Measurements from ENCODE around the gene CAAP1. TPM values are rescaled to one million over a fixed set of nuclear protein-coding genes. Genes with fewer than 3 reads are reported as not detected.

Gene CAAP1
- total RNA-seq, 2 experiments from 2014 or later = 16.1 to 18.1 TPM

DNA sequence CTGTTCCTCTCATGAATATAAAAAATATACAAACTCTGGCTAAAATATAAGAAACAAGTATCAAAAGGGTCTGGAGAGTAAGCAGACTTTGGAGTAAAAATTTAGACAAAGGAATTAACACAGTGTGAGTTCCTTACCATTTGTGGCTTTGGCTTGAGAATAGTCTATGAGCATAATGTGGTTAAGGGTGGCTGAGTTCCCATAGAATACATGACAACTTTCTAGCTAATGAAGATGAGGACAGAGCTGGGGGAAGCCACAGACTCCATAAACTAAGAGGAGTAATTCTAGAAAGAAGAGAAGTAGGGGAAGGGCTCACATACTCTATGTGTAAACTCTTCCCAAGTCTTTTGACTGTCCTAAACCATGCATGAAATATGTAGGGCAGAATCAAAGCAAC is 79.4 kb downstream of the CAAP1 start:
- intact Hi-C loops (cut with micrococcal nuclease) = no loop called here
- CTCF ChIA-PET = no interaction called here
- Mint-ChIP-seq H3K36me3 (ENCODE audit: low read depth) (no peaks in the 10 kb centered on the region), H3K27ac (no peak overlapping the region), H3K27me3 (ENCODE audit: low read depth) (no peaks in the 10 kb centered on the region), H3K4me1 (ENCODE audit: low read depth) (no peaks in the 10 kb centered on the region), H3K9me3 (no peaks in the 10 kb centered on the region), H3K4me3 (no peak overlapping the region)
- DNase-seq = no peak

DNA sequence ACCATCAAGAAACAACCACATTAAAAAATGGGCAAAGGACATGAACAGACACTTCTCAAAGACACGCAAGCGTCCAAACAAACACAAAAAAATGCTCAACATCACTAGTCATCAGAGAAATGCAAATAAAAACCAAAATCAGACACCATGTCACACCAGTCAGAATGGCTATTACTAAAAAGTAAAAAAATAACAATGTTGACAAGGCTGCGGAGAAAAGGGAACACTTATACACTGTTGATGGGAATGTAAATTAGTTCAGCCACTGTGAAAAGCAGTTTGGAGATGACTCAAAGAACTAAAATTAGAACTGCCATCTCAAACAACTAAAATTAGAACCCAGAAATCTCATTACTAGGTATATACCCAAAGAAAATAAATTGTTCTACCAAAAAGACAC is 80.4 kb downstream of the CAAP1 start:
- no peaks in the 10 kb centered on the region for H3K36me3 Mint-ChIP-seq (ENCODE audit: low read depth)

GRCh38 chr9:26811106-26811505 is 81.5 kb downstream of the CAAP1 start:
- no peaks in the 10 kb centered on the region for H3K36me3 Mint-ChIP-seq (ENCODE audit: low read depth)
- CTCF ChIA-PET = interaction anchor here (1.4 kb wide), 1 partner anchor 25 kb away, joined by 3 read pairs; no protein-coding TSS in a partner anchor
- intact Hi-C loops (cut with micrococcal nuclease) = no loop called here

More for the DNA sequence above, 80.4 kb downstream of the CAAP1 start:
- CTCF ChIA-PET = no interaction called here
- intact Hi-C loops (cut with micrococcal nuclease) = no loop called here
- DNase-seq = no peak
- Mint-ChIP-seq H3K4me1 (ENCODE audit: low read depth) (no peaks in the 10 kb centered on the region), H3K9me3 (no peaks in the 10 kb centered on the region), H3K4me3 (no peak overlapping the region), H3K27me3 (ENCODE audit: low read depth) (no peaks in the 10 kb centered on the region), H3K27ac (no peak overlapping the region)

DNA sequence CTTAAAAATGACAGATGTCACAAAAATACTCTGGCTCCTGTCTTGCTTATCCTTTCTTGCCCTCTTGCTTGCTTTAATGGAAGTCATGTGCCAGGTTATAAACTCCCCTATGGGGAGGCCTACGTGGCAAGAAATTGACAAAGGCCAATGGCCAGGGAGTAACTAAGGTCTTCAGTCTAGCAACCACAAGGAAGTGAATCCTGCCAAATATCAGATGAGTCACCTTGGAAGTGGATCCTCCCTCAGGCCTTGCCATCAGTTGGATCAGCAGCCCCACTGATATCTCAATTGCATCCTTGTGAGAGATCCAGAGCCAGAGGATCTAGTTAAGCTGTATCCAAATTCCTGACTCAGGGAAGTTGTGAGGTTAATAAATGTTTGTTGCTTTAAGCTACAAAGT is 82.8 kb downstream of the CAAP1 start:
- no peaks in the 10 kb centered on the region for H3K27me3 Mint-ChIP-seq (ENCODE audit: low read depth)
- no peak overlapping the region for H3K4me3 Mint-ChIP-seq
- CTCF ChIA-PET = no interaction called here
- no peak for DNase-seq
- H3K27ac Mint-ChIP-seq = no peak overlapping the region
- H3K36me3 Mint-ChIP-seq (ENCODE audit: low read depth) = no peaks in the 10 kb centered on the region
- H3K9me3 Mint-ChIP-seq = no peaks in the 10 kb centered on the region
- no peaks in the 10 kb centered on the region for H3K4me1 Mint-ChIP-seq (ENCODE audit: low read depth)
- intact Hi-C loops (cut with micrococcal nuclease) = no loop called here

More at GRCh38 chr9:26811106-26811505, 81.5 kb downstream of the CAAP1 start:
- H3K27me3 Mint-ChIP-seq (ENCODE audit: low read depth) = no peaks in the 10 kb centered on the region
- H3K4me1 Mint-ChIP-seq (ENCODE audit: low read depth) = no peaks in the 10 kb centered on the region
- DNase-seq = no peak
- no peaks in the 10 kb centered on the region for H3K9me3 Mint-ChIP-seq
- no peak overlapping the region for H3K4me3 Mint-ChIP-seq
- H3K27ac Mint-ChIP-seq = no peak overlapping the region

- Mint-ChIP-seq H3K4me1 (ENCODE audit: low read depth) (no peaks in the 10 kb centered on the region), H3K36me3 (ENCODE audit: low read depth) (no peaks in the 10 kb centered on the region), H3K27ac (no peak overlapping the region), H3K9me3 (no peaks in the 10 kb centered on the region), H3K27me3 (ENCODE audit: low read depth) (no peaks in the 10 kb centered on the region), H3K4me3 (no peak overlapping the region)
- no peak for DNase-seq
- intact Hi-C loops (cut with micrococcal nuclease) = no loop called here
- CTCF ChIA-PET = no interaction called here
These were observed 85.4 kb downstream of the CAAP1 start for GRCh38 chr9:26807161-26807560.

DNA sequence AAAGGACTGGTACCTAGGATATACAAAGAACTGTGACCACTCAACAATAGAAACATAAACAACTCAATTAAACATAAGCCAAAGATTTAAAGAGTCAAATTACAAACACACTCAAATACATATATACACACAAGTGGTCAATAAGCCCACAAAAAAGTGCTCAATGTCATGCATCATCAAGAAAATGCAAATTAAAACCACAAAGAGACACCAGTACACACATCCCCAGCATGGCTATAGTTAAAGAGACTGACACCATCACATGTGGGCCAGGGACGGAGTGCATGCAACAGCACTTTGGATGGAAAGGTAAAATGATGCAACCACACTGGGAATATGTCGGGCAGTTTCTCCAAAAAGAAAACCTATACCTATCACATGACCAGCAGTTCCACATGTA is 89.7 kb downstream of the CAAP1 start:
- no peak for DNase-seq
- Mint-ChIP-seq H3K9me3 (no peaks in the 10 kb centered on the region), H3K4me1 (ENCODE audit: low read depth) (no peaks in the 10 kb centered on the region), H3K27me3 (ENCODE audit: low read depth) (no peaks in the 10 kb centered on the region), H3K27ac (no peak overlapping the region), H3K36me3 (ENCODE audit: low read depth) (no peaks in the 10 kb centered on the region), H3K4me3 (no peak overlapping the region)
- CTCF ChIA-PET = no interaction called here
- intact Hi-C loops (cut with micrococcal nuclease) = no loop called here

GRCh38 chr9:26801772-26802171 is 90.8 kb downstream of the CAAP1 start:
- H3K27me3 Mint-ChIP-seq (ENCODE audit: low read depth) = no peaks in the 10 kb centered on the region
- H3K4me3 Mint-ChIP-seq = no peak overlapping the region
- CTCF ChIA-PET = no interaction called here
- H3K9me3 Mint-ChIP-seq = no peaks in the 10 kb centered on the region
- no peak overlapping the region for H3K27ac Mint-ChIP-seq
- intact Hi-C loops (cut with micrococcal nuclease) = no loop called here
- no peaks in the 10 kb centered on the region for H3K36me3 Mint-ChIP-seq (ENCODE audit: low read depth)
- no peak for DNase-seq
- H3K4me1 Mint-ChIP-seq (ENCODE audit: low read depth) = no peaks in the 10 kb centered on the region

- CTCF ChIA-PET = no interaction called here
- no peak overlapping the region for H3K4me3 Mint-ChIP-seq
- no peaks in the 10 kb centered on the region for H3K4me1 Mint-ChIP-seq (ENCODE audit: low read depth)
- H3K27me3 Mint-ChIP-seq (ENCODE audit: low read depth) = no peaks in the 10 kb centered on the region
- DNase-seq = no peak
- H3K27ac Mint-ChIP-seq = no peak overlapping the region
- no peaks in the 10 kb centered on the region for H3K9me3 Mint-ChIP-seq
- intact Hi-C loops (cut with micrococcal nuclease) = no loop called here
- H3K36me3 Mint-ChIP-seq (ENCODE audit: low read depth) = no peaks in the 10 kb centered on the region
These were observed 92.3 kb downstream of the CAAP1 start for GRCh38 chr9:26800322-26800721.

GRCh38 chr9:26791274-26791673 is 101.3 kb downstream of the CAAP1 start:
- CTCF ChIA-PET = no interaction called here

More at GRCh38 chr9:26791274-26791673, 101.3 kb downstream of the CAAP1 start:
- Mint-ChIP-seq H3K27ac (no peak overlapping the region), H3K9me3 (peaks cover 6% of the 10 kb centered on the region), H3K4me1 (ENCODE audit: low read depth) (no peaks in the 10 kb centered on the region), H3K27me3 (ENCODE audit: low read depth) (no peaks in the 10 kb centered on the region), H3K4me3 (no peak overlapping the region), H3K36me3 (ENCODE audit: low read depth) (no peaks in the 10 kb centered on the region)
- intact Hi-C loops (cut with micrococcal nuclease) = no loop called here
- no peak for DNase-seq

Other genes starting within 250 kb of the CAAP1 start
- 10 to 100 TPM; 29.9 to 30.6 TPM for gene PLAA, start 54.4 kb upstream of the CAAP1 start, total RNA-seq
- gene IFT74, start 63.6 kb upstream of the CAAP1 start, total RNA-seq = 1 to 10 TPM; 7.9 to 9.7 TPM
- not detected for gene LRRC19, start 112.9 kb upstream of the CAAP1 start, total RNA-seq
- not detected for gene TEK, start 216.4 kb upstream of the CAAP1 start, total RNA-seq